ENCODE results near the gene SLFN14. TPM values are rescaled to one million over a fixed set of nuclear protein-coding genes. Genes with fewer than 3 reads are reported as not detected.

The SLFN14 gene
- total RNA-seq, 1 experiment from 2014 or later = not detected

DNA sequence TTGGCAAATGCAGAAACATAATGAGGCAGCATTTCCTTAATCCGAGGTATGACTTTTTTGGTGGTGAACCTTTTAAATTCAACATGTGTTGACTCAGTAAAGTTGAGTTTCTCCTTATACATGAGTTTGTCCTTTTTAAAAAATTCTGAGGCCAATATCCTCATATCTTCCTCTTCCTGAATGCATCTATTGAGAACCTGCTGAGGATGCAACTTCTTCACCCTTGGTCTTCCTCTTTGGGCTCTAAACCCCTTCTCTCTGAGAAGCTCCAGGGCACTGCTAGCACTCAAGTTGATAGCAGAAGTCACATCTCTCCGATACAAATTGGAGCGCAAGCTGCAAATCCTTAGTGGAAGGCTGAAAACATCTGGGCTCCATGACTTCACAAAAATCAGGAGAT, 3.3 kb downstream of the SLFN14 start:
- Histone ChIP-seq H2BK20ac (ENCODE audit: low read depth, low read length, poor library complexity, severe bottlenecking) (no peak overlapping the region), H3K79me1 (ENCODE audit: insufficient read depth, low read depth, low read length, poor library complexity, severe bottlenecking) (no peaks in the 10 kb centered on the region), H3K4me1 (ENCODE audit: insufficient read depth, low read length) (no peaks in the 10 kb centered on the region), H4K5ac (ENCODE audit: insufficient read length, low read depth, low read length) (no peak overlapping the region), H4K20me1 (ENCODE audit: control insufficient read depth, insufficient read depth, insufficient read length) (peaks cover under 1% of the 10 kb centered on the region), H3K9me3 (ENCODE audit: control insufficient read depth, low read depth, low read length) (no peaks in the 10 kb centered on the region), H3K23me2 (ENCODE audit: insufficient read length, low read depth, low read length, poor library complexity, severe bottlenecking) (no peaks in the 10 kb centered on the region), H3K79me2 (ENCODE audit: insufficient read depth, low read length) (no peaks in the 10 kb centered on the region), H3K23ac (ENCODE audit: insufficient read length, low read depth, low read length) (no peak overlapping the region), H2BK5ac (ENCODE audit: insufficient read length, low read length) (no peak overlapping the region), H3T11ph (ENCODE audit: low read length) (no peak overlapping the region), H2AFZ (ENCODE audit: low read length) (no peak overlapping the region), H3K4me2 (ENCODE audit: insufficient read depth, insufficient read length, low read length) (no peak overlapping the region), H4K91ac (ENCODE audit: insufficient read length, low read depth, low read length) (no peak overlapping the region), H2AK5ac (ENCODE audit: insufficient read length, low read length) (no peak overlapping the region), H3K18ac (ENCODE audit: insufficient read length, low read depth, low read length) (no peak overlapping the region), H2BK120ac (ENCODE audit: low read depth, low read length, poor library complexity, severe bottlenecking) (no peak overlapping the region), H2BK12ac (ENCODE audit: insufficient read length, low read depth, low read length) (no peak overlapping the region), H3K14ac (ENCODE audit: insufficient read depth, low read length) (no peak overlapping the region), H4K8ac (replicated peaks; ENCODE audit: insufficient read length, low read depth, low read length) (no peak overlapping the region), H3K27ac (ENCODE audit: insufficient read length, low read depth, low read length) (no peak overlapping the region), H3K56ac (ENCODE audit: insufficient read length, low read depth, low read length) (no peak overlapping the region), H3K4ac (ENCODE audit: low read depth, low read length) (no peak overlapping the region), H2BK15ac (ENCODE audit: low read depth, low read length) (no peak overlapping the region), H3K9ac (ENCODE audit: extremely low read depth, insufficient read length, low read length) (no peak overlapping the region), H3K27me3 (ENCODE audit: insufficient read depth, low read length) (no peaks in the 10 kb centered on the region)
- no peak overlapping the region for H3K27ac Mint-ChIP-seq
- H3K36me3 Mint-ChIP-seq (ENCODE audit: insufficient read depth in 1 of 3, low read depth in 3 of 3) = no peaks in the 10 kb centered on the region
- H3K27me3 Mint-ChIP-seq (ENCODE audit: low read depth) = peaks cover 9% of the 10 kb centered on the region
- no peak for DNase-seq
- H3K4me3 Mint-ChIP-seq = no peak overlapping the region
- TF ChIP-seq, protein P1, sequence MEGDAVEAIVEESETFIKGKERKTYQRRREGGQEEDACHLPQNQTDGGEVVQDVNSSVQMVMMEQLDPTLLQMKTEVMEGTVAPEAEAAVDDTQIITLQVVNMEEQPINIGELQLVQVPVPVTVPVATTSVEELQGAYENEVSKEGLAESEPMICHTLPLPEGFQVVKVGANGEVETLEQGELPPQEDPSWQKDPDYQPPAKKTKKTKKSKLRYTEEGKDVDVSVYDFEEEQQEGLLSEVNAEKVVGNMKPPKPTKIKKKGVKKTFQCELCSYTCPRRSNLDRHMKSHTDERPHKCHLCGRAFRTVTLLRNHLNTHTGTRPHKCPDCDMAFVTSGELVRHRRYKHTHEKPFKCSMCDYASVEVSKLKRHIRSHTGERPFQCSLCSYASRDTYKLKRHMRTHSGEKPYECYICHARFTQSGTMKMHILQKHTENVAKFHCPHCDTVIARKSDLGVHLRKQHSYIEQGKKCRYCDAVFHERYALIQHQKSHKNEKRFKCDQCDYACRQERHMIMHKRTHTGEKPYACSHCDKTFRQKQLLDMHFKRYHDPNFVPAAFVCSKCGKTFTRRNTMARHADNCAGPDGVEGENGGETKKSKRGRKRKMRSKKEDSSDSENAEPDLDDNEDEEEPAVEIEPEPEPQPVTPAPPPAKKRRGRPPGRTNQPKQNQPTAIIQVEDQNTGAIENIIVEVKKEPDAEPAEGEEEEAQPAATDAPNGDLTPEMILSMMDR (conservative IDR thresholded peaks at IDR 0.05) = no peak
- no CpG with 5 or more reads among the region's 3 CpGs for WGBS (ENCODE audit: extremely low coverage, insufficient read length, low lambda C conversion rate)
- H3K9me3 Mint-ChIP-seq = no peaks in the 10 kb centered on the region
- H3K4me1 Mint-ChIP-seq = no peaks in the 10 kb centered on the region

All from H9 (cell line).